ENCODE results near the gene SCAANT1. TPM values are rescaled to one million over a fixed set of nuclear protein-coding genes. Genes with fewer than 3 reads are reported as not detected.

SCAANT1 gene
- total RNA-seq, 1 donor = not detected

DNA sequence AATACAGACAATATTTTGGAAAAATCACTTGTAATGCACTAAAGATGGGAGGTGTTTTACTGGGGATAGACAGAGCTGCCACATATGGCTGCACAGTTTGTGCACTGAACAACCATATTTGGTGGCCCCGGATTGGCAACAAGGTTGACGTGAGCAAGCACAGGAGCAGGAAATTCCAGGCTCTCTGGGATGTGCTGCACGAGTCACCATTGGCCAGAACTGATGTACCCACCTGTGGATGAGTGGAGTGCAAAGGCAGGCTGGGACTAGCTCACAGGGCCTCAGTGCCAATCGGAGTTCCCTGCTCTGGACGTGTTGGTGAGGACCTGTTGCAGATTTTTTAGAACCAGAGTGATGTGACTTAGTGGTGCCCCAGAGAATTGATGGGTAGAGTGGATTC is 42.0 kb upstream of the SCAANT1 start:
- DNase-seq (ENCODE audit: low read depth) = no peak
- no peak for TF ChIP-seq CTCF (IDR thresholded peaks at IDR 0.05; ENCODE audit: insufficient read depth, low read length)
- H3K4me3 ChIP-seq (ENCODE audit: low read depth, low read length) = no peak overlapping the region

- TF ChIP-seq CTCF (IDR thresholded peaks at IDR 0.05; ENCODE audit: insufficient read depth, low read length) = no peak
Measured at GRCh38 chr3:63952248-63952594, 40.0 kb upstream of the SCAANT1 start.

GRCh38 chr3:63951492-63952247 is 39.5 kb upstream of the SCAANT1 start:
- DNase-seq (ENCODE audit: low read depth) = no peak
- no peak overlapping the region for H3K4me3 ChIP-seq (ENCODE audit: low read depth, low read length)
- TF ChIP-seq CTCF (IDR thresholded peaks at IDR 0.05; ENCODE audit: insufficient read depth, low read length) = no peak

More at GRCh38 chr3:63952248-63952594, 40.0 kb upstream of the SCAANT1 start:
- no peak for DNase-seq (ENCODE audit: low read depth)
- H3K4me3 ChIP-seq (ENCODE audit: low read depth, low read length) = no peak overlapping the region

GRCh38 chr3:63950698-63951097 is 38.5 kb upstream of the SCAANT1 start:
- DNase-seq (ENCODE audit: low read depth) = no peak
- no peak for TF ChIP-seq CTCF (IDR thresholded peaks at IDR 0.05; ENCODE audit: insufficient read depth, low read length)
- no peak overlapping the region for H3K4me3 ChIP-seq (ENCODE audit: low read depth, low read length)

DNA sequence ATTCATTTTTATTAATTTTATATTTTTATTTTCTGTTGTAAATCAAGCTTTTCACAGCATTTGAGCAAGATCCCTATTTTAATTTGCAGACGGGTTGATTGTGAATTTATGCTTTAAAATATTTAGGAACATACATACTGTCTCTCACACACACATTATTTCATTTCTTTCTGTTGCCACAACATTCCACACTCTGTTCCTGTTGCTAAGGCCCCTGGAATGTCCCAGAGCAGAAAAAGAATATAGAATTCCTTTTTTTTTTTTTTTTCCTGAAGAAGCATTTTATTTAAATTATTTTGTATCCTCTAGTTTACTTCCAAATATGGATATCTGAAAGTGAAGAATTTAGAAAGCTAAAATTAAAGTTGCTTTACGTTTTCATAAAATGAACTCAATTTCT is 36.8 kb upstream of the SCAANT1 start:
- TF ChIP-seq CTCF (IDR thresholded peaks at IDR 0.05; ENCODE audit: insufficient read depth, low read length) = no peak
- DNase-seq (ENCODE audit: low read depth) = peak; percentile 54
- no peak overlapping the region for H3K4me3 ChIP-seq (ENCODE audit: low read depth, low read length)

DNA sequence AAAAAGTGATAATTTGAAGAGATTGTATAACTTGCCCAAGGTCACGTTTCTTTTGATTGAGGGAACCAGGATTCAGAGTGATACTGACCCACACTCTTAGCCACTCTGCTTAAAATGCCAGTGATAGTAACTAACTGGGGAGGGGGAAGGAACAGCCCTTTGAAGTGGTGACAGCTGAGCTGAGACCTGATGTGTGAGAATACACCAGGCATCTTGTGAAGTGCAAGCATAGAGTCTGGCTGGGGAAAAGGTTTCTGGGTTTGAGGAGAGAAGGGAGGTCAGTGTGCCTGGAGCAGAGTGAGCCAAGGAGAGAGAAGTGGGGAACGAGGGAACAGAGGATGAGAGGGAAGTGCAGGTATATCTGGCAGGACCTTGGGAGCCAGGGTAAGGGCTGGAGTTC is 35.4 kb upstream of the SCAANT1 start:
- no peak for DNase-seq (ENCODE audit: low read depth)
- TF ChIP-seq CTCF (IDR thresholded peaks at IDR 0.05; ENCODE audit: insufficient read depth, low read length) = no peak
- H3K4me3 ChIP-seq (ENCODE audit: low read depth, low read length) = no peak overlapping the region

- no peak for TF ChIP-seq CTCF (IDR thresholded peaks at IDR 0.05; ENCODE audit: insufficient read depth, low read length)
- H3K4me3 ChIP-seq (ENCODE audit: low read depth, low read length) = no peak overlapping the region
- no peak for DNase-seq (ENCODE audit: low read depth)
Measured at GRCh38 chr3:63946753-63947152, 34.6 kb upstream of the SCAANT1 start.
